Measurements from ENCODE around the gene MAB21L4.

MAB21L4 gene

GRCh38 chr2:240913810-240914644 is 18.1 kb upstream of the MAB21L4 start:
- TF ChIP-seq CTCF (IDR thresholded peaks at IDR 0.05; ENCODE audit: insufficient read depth, missing control alignments): peak; percentile 63
- DNase-seq (ENCODE audit: insufficient read length, low spot score) (peak; percentile 90), FAIRE-seq (no peak)

- FAIRE-seq: no peak
- no peak for TF ChIP-seq CTCF (IDR thresholded peaks at IDR 0.05; ENCODE audit: insufficient read depth, missing control alignments)
Measured at GRCh38 chr2:240912878-240913809, 17.2 kb upstream of the MAB21L4 start.

GRCh38 chr2:240911641-240912265 is 15.8 kb upstream of the MAB21L4 start:
- DNase-seq (ENCODE audit: insufficient read length, low spot score) (no peak), FAIRE-seq (no peak)
- TF ChIP-seq CTCF (IDR thresholded peaks at IDR 0.05; ENCODE audit: insufficient read depth, missing control alignments): no peak

More at GRCh38 chr2:240912878-240913809, 17.2 kb upstream of the MAB21L4 start:
- no peak for DNase-seq (ENCODE audit: insufficient read length, low spot score)

- no peak for TF ChIP-seq CTCF (IDR thresholded peaks at IDR 0.05; ENCODE audit: insufficient read depth, missing control alignments)
- DNase-seq (ENCODE audit: insufficient read length, low spot score): no peak
- FAIRE-seq: no peak
Measured at GRCh38 chr2:240909216-240909974, 13.4 kb upstream of the MAB21L4 start.

GRCh38 chr2:240906911-240907590 is 11.1 kb upstream of the MAB21L4 start:
- FAIRE-seq (no peak), DNase-seq (ENCODE audit: insufficient read length, low spot score) (no peak)
- no peak for TF ChIP-seq CTCF (IDR thresholded peaks at IDR 0.05; ENCODE audit: insufficient read depth, missing control alignments)

Data from D721Med (cell line).